GM12878 (cell line): ENCODE results near the gene FMN2. TPM values are rescaled to one million over a fixed set of nuclear protein-coding genes. Genes with fewer than 3 reads are reported as not detected.

Experiments used
- ATAC-seq: fragments of 200-7000 bp; cut with Tn5 transposase; 3 replicates; pipeline ENCODE4 v1.9.1; 2020; ENCODE audit warnings: mild to moderate bottlenecking, moderate library complexity
- BruUV-seq: library from RNA; stranded (reverse); fragments of 400-500 nt; replicated peaks from 2 replicates; lab custom pipeline; 2021; lab: Mats Ljungman, UMichigan
- CTCF ChIA-PET: fragments of 300-600 bp; sonication (Branson Sonifier 250); formaldehyde crosslinking; extraction: SDS; loops from one replicate; lab custom pipeline; 2021; ENCODE audit warnings: inconsistent platforms; lab: Yijun Ruan, JAX
- POLR2A ChIA-PET: fragments of 350-600 bp; formaldehyde crosslinking; extraction: SDS; loops from one replicate; lab custom pipeline; 2021; ENCODE audit warnings: inconsistent platforms; lab: Charles Lee
- RAD21 ChIA-PET: fragments of 300-600 bp; sonication (Branson Sonifier 250); formaldehyde crosslinking; loops from one replicate; lab custom pipeline; 2023; ENCODE audit warnings: antibody characterized with exemption; ENCODE audit not compliant: unreplicated experiment; lab: Charles Lee
- SMC1A ChIA-PET: fragments of 300-600 bp; sonication (Branson Sonifier 250); formaldehyde crosslinking; loops from one replicate; lab custom pipeline; 2023; ENCODE audit not compliant: unreplicated experiment, uncharacterized antibody; lab: Charles Lee
- DNase-seq: peaks from one replicate; pipeline ENCODE4 v3.0.0-alpha.2; 2011; ENCODE audit warnings: low read depth, low spot score
- FAIRE-seq: peaks from 3 replicates; lab custom pipeline; 2011; peaks lifted over from hg19 to GRCh38; lab: Jason Lieb, UNC
- H2AFZ ChIP-seq: 2 replicates; pipeline ENCODE4 v1.6.0; 2011; ENCODE audit warnings: low read depth, low read length, control low read depth; ENCODE audit not compliant: control insufficient read depth
- H3K27ac ChIP-seq: 2 replicates; pipeline ENCODE4 v1.5.1; 2011; ENCODE audit warnings: control low read depth; ENCODE audit not compliant: control insufficient read depth, insufficient read depth
- H3K27me3 ChIP-seq, 2 experiments: replicated peaks in 1 of 2; 2 replicates each; pipeline versions ENCODE4 v1.6.0 to v1.6.1; 2011; ENCODE audit warnings: low read length in 1 of 2; ENCODE audit not compliant: control insufficient read depth in 2 of 2, insufficient read depth in 2 of 2
- H3K36me3 ChIP-seq, 2 experiments: 2 replicates each; pipeline ENCODE4 v1.5.1; 2011; ENCODE audit warnings: low read length in 1 of 2; ENCODE audit not compliant: control insufficient read depth in 2 of 2, insufficient read depth in 2 of 2
- H3K4me1 ChIP-seq: 2 replicates; pipeline ENCODE4 v1.6.1; 2011; ENCODE audit warnings: mild to moderate bottlenecking, low read length, moderate library complexity, mixed read lengths; ENCODE audit not compliant: control insufficient read depth, insufficient read depth
- H3K4me2 ChIP-seq: 2 replicates; pipeline ENCODE4 v1.6.0; 2011; ENCODE audit warnings: control low read depth; ENCODE audit not compliant: control insufficient read depth, insufficient read depth
- H3K4me3 ChIP-seq: fragments of 200-600 bp; sonication (generic); 2 replicates; pipeline ENCODE4 v1.5.1; 2016
- H3K79me2 ChIP-seq: 2 replicates; pipeline ENCODE4 v1.6.0; 2011; ENCODE audit warnings: low read length; ENCODE audit not compliant: control insufficient read depth, insufficient read depth
- H3K9ac ChIP-seq: 2 replicates; pipeline ENCODE4 v1.8.0; 2011; ENCODE audit warnings: low read length, control low read depth, mixed read lengths; ENCODE audit not compliant: control insufficient read depth, insufficient read depth
- H3K9me3 ChIP-seq: replicated peaks from 3 replicates; pipeline ENCODE4 v1.5.1; 2011; ENCODE audit warnings: mild to moderate bottlenecking, low read length; ENCODE audit not compliant: control insufficient read depth, insufficient read depth
- H4K20me1 ChIP-seq: 2 replicates; pipeline ENCODE4 v1.6.0; 2011; ENCODE audit not compliant: control insufficient read depth, insufficient read depth
- BHLHE40 ChIP-seq, 2 experiments: fragments of 450-650 bp in 1 of 2; IDR thresholded peaks; 2 replicates each; pipeline ENCODE4 v1.6.1; 2011 to 2017; ENCODE audit warnings: low read depth in 2 of 2, borderline replicate concordance in 1 of 2, improper control_type of control experiment in 1 of 2, low read length in 1 of 2, mild to moderate bottlenecking in 1 of 2
- NFYA ChIP-seq: IDR thresholded peaks from 2 replicates; pipeline ENCODE4 v1.6.1; 2011; ENCODE audit warnings: low read depth, mild to moderate bottlenecking, low read length, improper control_type of control experiment, borderline replicate concordance
- PKNOX1 ChIP-seq: fragments of 450-650 bp; IDR thresholded peaks from 2 replicates; pipeline ENCODE4 v1.6.1; 2016; ENCODE audit warnings: mild to moderate bottlenecking
- RAD21 ChIP-seq: IDR thresholded peaks from 2 replicates; pipeline ENCODE4 v1.6.1; 2011; ENCODE audit warnings: mild to moderate bottlenecking, low read depth, low read length, moderate library complexity; ENCODE audit not compliant: insufficient read depth
- WGBS: methylation state at CpG from one replicate; pipeline ENCODE4 v1.1.6; 2016; ENCODE audit warnings: low lambda C conversion rate; ENCODE audit not compliant: insufficient replicate concordance, insufficient coverage; ENCODE audit errors: missing lambda C conversion rate; 5-methylcytosine and 5-hydroxymethylcytosine counted together
- in situ Hi-C: fragments of 300-500 bp; cut with MboI; formaldehyde crosslinking; loops from 9 replicates; pipeline ENCODE4 v1.14.3; 2018; ENCODE audit warnings: mixed read lengths
- intact Hi-C: fragments of 100-400 bp; cut with micrococcal nuclease; formaldehyde crosslinking; loops from one replicate; pipeline ENCODE4 v1.14.2; 2022; ENCODE audit not compliant: unreplicated experiment
- polyA plus RNA-seq, 11 experiments: library from polyadenylated mRNA; depleted of rRNA in 4 of 11; unstranded in 6 of 11; stranded (reverse) in 5 of 11; fragments of >200 nt; fragmentation: Nextera tagmentation in 4 of 11; fragmentation: Illumina TruSeq in 1 of 11; extraction: Ambion mirVana in 4 of 11; extraction: Trizol in 1 of 11; gene quantifications; 1 replicate in 1 of 11; 2 replicates in 10 of 11; pipeline versions ENCODE4 v1.2.1 to v1.2.3, GENCODE V29; 2011 to 2016; ENCODE audit warnings: inconsistent platforms in 2 of 11, missing spikeins in 2 of 11, low read depth in 1 of 11
- total RNA-seq, 4 experiments: library from RNA; depleted of rRNA in 3 of 4; stranded (reverse); fragments of >200 nt in 3 of 4; fragmentation: Illumina TruSeq in 1 of 4; extraction: Trizol in 1 of 4; gene quantifications; 2 replicates each; pipeline versions ENCODE4 v1.2.1 to v1.2.3, GENCODE V29; 2013 to 2021
- TF ChIP-seq, protein P1 (sequence below): fragments of 150-350 bp; IDR thresholded peaks from 2 replicates; pipeline ENCODE4 v1.6.1; 2014; ENCODE audit warnings: mild to moderate bottlenecking, low read depth, low read length
- TF ChIP-seq, protein P2 (sequence below), 3 experiments: IDR thresholded peaks in 2 of 3; conservative IDR thresholded peaks in 1 of 3; 2 replicates each; pipeline ENCODE4 v1.5.1; 2011; ENCODE audit warnings: low read depth in 3 of 3, low read length in 3 of 3, mild to moderate bottlenecking in 3 of 3, control low read depth in 2 of 3, moderate library complexity in 2 of 3, inconsistent platforms in 1 of 3, mixed read lengths in 1 of 3; ENCODE audit not compliant: control insufficient read depth in 2 of 3, insufficient read depth in 1 of 3; ENCODE audit errors: extremely low read depth in 1 of 3

The FMN2 gene
- total and polyA plus RNA-seq, 10 of the 15 experiments (the other 5 are each of a cell fraction or from before 2014, with no cell fraction given) = 0.60 TPM; not detected in 9

DNA sequence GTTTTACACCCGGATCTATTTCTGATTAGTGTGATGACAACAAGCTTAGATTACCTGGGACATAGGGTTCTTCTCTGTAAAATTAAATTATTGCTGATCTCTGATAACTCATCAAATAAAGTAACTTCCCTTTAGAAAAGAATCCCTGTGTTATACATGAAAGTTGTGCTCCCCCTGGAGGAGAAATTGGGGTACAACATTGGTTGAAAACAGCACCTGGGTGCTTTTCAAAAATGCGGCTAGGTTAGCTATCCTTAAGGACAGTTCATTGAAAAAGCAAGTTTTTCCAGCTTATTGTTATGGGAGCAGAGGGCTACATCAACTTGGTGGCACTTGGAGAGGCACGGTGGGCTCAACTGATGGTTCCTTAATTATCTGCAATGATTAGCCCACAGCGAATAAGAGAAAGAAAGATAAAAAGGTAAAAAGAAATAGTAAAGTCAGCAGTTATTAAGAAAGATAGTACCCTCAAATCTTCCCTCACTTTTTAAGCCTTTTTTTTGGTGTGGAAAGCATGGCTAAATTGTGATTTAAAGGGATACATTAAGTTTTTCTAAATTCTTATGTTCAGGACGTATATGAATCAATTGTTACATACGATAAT lies 97.8 kb downstream of the FMN2 start (continued):
- TF ChIP-seq NFYA (no peak), BHLHE40 (IDR thresholded peaks at IDR 0.05; ENCODE audit: borderline replicate concordance in 1 of 2, low read depth in 2 of 2, low read length in 1 of 2) (no peak)

- no peak overlapping the region for H2AFZ ChIP-seq
- H3K27ac ChIP-seq = no peak overlapping the region
- POLR2A ChIA-PET = no interaction called here
- TF ChIP-seq, protein P1, sequence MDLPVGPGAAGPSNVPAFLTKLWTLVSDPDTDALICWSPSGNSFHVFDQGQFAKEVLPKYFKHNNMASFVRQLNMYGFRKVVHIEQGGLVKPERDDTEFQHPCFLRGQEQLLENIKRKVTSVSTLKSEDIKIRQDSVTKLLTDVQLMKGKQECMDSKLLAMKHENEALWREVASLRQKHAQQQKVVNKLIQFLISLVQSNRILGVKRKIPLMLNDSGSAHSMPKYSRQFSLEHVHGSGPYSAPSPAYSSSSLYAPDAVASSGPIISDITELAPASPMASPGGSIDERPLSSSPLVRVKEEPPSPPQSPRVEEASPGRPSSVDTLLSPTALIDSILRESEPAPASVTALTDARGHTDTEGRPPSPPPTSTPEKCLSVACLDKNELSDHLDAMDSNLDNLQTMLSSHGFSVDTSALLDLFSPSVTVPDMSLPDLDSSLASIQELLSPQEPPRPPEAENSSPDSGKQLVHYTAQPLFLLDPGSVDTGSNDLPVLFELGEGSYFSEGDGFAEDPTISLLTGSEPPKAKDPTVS = no peak
- TF ChIP-seq PKNOX1 (no peak), RAD21 (peak; percentile 24; the same call in 1 of the 2 replicates)
- TF ChIP-seq, protein P2, sequence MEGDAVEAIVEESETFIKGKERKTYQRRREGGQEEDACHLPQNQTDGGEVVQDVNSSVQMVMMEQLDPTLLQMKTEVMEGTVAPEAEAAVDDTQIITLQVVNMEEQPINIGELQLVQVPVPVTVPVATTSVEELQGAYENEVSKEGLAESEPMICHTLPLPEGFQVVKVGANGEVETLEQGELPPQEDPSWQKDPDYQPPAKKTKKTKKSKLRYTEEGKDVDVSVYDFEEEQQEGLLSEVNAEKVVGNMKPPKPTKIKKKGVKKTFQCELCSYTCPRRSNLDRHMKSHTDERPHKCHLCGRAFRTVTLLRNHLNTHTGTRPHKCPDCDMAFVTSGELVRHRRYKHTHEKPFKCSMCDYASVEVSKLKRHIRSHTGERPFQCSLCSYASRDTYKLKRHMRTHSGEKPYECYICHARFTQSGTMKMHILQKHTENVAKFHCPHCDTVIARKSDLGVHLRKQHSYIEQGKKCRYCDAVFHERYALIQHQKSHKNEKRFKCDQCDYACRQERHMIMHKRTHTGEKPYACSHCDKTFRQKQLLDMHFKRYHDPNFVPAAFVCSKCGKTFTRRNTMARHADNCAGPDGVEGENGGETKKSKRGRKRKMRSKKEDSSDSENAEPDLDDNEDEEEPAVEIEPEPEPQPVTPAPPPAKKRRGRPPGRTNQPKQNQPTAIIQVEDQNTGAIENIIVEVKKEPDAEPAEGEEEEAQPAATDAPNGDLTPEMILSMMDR (IDR thresholded peaks at IDR 0.05 in 2 of 3, conservative IDR thresholded peaks at IDR 0.05 in 1 of 3; ENCODE audit: control insufficient read depth in 2 of 3, extremely low read depth in 1 of 3, insufficient read depth in 1 of 3, low read depth in 3 of 3, low read length in 3 of 3) = peak in 1 of 3 experiments; percentile 13; a peak in 1 of 6 replicates
- 0% methylated on average over 6 of the region's 6 CpGs for WGBS
- H3K9me3 ChIP-seq = no peaks in the 10 kb centered on the region
- DNase-seq (no peak), FAIRE-seq (no peak), ATAC-seq (peak; percentile 41; the same call in 1 of the 3 replicates)
- intact Hi-C loops = loop anchor here (5.0 kb wide), 1 partner anchor 416 kb away; no protein-coding TSS in a partner anchor
- H4K20me1 ChIP-seq = no peaks in the 10 kb centered on the region
- H3K4me2 ChIP-seq = no peak overlapping the region
- RAD21 ChIA-PET = no interaction called here
- H3K79me2 ChIP-seq = no peaks in the 10 kb centered on the region
- no peaks in the 10 kb centered on the region for H3K36me3 ChIP-seq
- CTCF ChIA-PET = interaction anchor here (0.8 to 1.0 kb wide), 2 partner anchors 9 to 452 kb away, joined by 3 read pairs; no protein-coding TSS in a partner anchor
- no peak overlapping the region for H3K9ac ChIP-seq
- no peaks in the 10 kb centered on the region for H3K27me3 ChIP-seq
- no peak overlapping the region for H3K4me3 ChIP-seq
- SMC1A ChIA-PET = interaction anchor here (0.6 kb wide), 1 partner anchor 166 kb away, joined by 4 read pairs; no protein-coding TSS in a partner anchor
- in situ Hi-C loops = no loop called here
- BruUV-seq = no TSS peak
- H3K4me1 ChIP-seq = no peaks in the 10 kb centered on the region
Observed at GRCh38 chr1:240190881-240191401, 99.3 kb downstream of the FMN2 start.
